Activated CD4-positive, alpha-beta T cell treated with anti-CD3 and anti-CD28 coated beads, Interleukin-2, amount 10 ng/mL, durations not matched to agents 7 days and 5 days (primary cell): Measurements from ENCODE around the gene KSR1. TPM values are rescaled to one million over a fixed set of nuclear protein-coding genes. Genes with fewer than 3 reads are reported as not detected.
"Not testable (repeated sequence)": the region's sequence is repeated elsewhere in the genome, so short reads cannot be mapped to it uniquely, and the experiment has no call there.

Source experiments
- CTCF ChIA-PET: fragments of 350-600 bp; sonication (Branson Sonifier 250); formaldehyde crosslinking; loops from one replicate; lab custom pipeline; 2021; ENCODE audit warnings: antibody characterized with exemption; lab: Charles Lee
- POLR2A ChIA-PET: fragments of 350-600 bp; sonication (Branson Sonifier 250); formaldehyde crosslinking; loops from one replicate; lab custom pipeline; 2021; ENCODE audit warnings: antibody characterized with exemption; lab: Charles Lee
- DNase-seq: peaks from one replicate; pipeline ENCODE4 v3.0.0-alpha.2; 2020
- H3K27ac Mint-ChIP-seq: one replicate; pipeline ENCODE4 v1.8.0; 2021; ENCODE audit warnings: mild to moderate bottlenecking, moderate library complexity, mixed read lengths
- H3K27me3 Mint-ChIP-seq: one replicate; pipeline ENCODE4 v1.8.0; 2021; ENCODE audit warnings: mixed read lengths
- H3K36me3 Mint-ChIP-seq: one replicate; pipeline ENCODE4 v1.8.0; 2021; ENCODE audit warnings: low read depth, mixed read lengths
- H3K4me1 Mint-ChIP-seq: one replicate; pipeline ENCODE4 v1.8.0; 2021; ENCODE audit warnings: mixed read lengths
- H3K4me3 Mint-ChIP-seq: one replicate; pipeline ENCODE4 v1.8.0; 2021; ENCODE audit warnings: mild to moderate bottlenecking, moderate library complexity, mixed read lengths
- H3K9me3 Mint-ChIP-seq: one replicate; pipeline ENCODE4 v1.8.0; 2021; ENCODE audit warnings: mixed read lengths
- total RNA-seq, 2 experiments: library from RNA; stranded (reverse); gene quantifications; one replicate each; pipeline ENCODE4 v1.2.3, GENCODE V29; 2021

The KSR1 gene
- total RNA-seq, 2 experiments from 2014 or later: 43.1 to 45.7 TPM

GRCh38 chr17:27459433-27459832, 3.2 kb downstream of the KSR1 start:
- Mint-ChIP-seq H3K9me3 (no peaks in the 10 kb centered on the region), H3K36me3 (peaks cover 7% of the 10 kb centered on the region), H3K27me3 (peaks cover under 1% of the 10 kb centered on the region), H3K4me1 (peaks cover 74% of the 10 kb centered on the region), H3K27ac (peak overlapping the region; percentile 50), H3K4me3 (no peak overlapping the region)
- ChIA-PET POLR2A (no interaction called here), CTCF (interaction anchor here (1.0 to 2.1 kb wide), 3 partner anchors 8 to 140 kb away, joined by 3 to 11 read pairs (median 4); no protein-coding TSS in a partner anchor)
- no peak for DNase-seq

- no peak overlapping the region for H3K27ac Mint-ChIP-seq
- no peaks in the 10 kb centered on the region for H3K27me3 Mint-ChIP-seq
- H3K36me3 Mint-ChIP-seq: peaks cover 7% of the 10 kb centered on the region
- H3K9me3 Mint-ChIP-seq: no peaks in the 10 kb centered on the region
- H3K4me3 Mint-ChIP-seq: no peak overlapping the region
- H3K4me1 Mint-ChIP-seq: peaks cover 77% of the 10 kb centered on the region
- no peak for DNase-seq
- ChIA-PET POLR2A (interaction anchor here (0.7 kb wide), 1 partner anchor 165 kb away, joined by 3 read pairs; no protein-coding TSS in a partner anchor), CTCF (interaction anchor here (1.0 kb wide), 1 partner anchor 139 kb away, joined by 3 read pairs; no protein-coding TSS in a partner anchor)
Observed at GRCh38 chr17:27460196-27460725, 4.0 kb downstream of the KSR1 start.

GRCh38 chr17:27461192-27461859, 5.1 kb downstream of the KSR1 start:
- H3K4me3 Mint-ChIP-seq: no peak overlapping the region
- H3K9me3 Mint-ChIP-seq: no peaks in the 10 kb centered on the region
- no peaks in the 10 kb centered on the region for H3K27me3 Mint-ChIP-seq
- H3K4me1 Mint-ChIP-seq: peaks cover 82% of the 10 kb centered on the region
- DNase-seq: no peak
- H3K27ac Mint-ChIP-seq: no peak overlapping the region
- POLR2A ChIA-PET: no interaction called here
- peaks cover 7% of the 10 kb centered on the region for H3K36me3 Mint-ChIP-seq
- CTCF ChIA-PET: interaction anchor here (1.0 kb wide), 1 partner anchor 9 kb away, joined by 3 read pairs; no protein-coding TSS in a partner anchor

GRCh38 chr17:27462149-27462548, 5.9 kb downstream of the KSR1 start:
- CTCF ChIA-PET: interaction anchor here (1.0 kb wide), 1 partner anchor 8 kb away, joined by 3 read pairs; no protein-coding TSS in a partner anchor

GRCh38 chr17:27462714-27463113, 6.5 kb downstream of the KSR1 start:
- ChIA-PET CTCF (no interaction called here), POLR2A (interaction anchor here (0.7 kb wide), 2 partner anchors 33 to 168 kb away, joined by 4 to 7 read pairs; no protein-coding TSS in a partner anchor)
- Mint-ChIP-seq H3K27me3 (no peaks in the 10 kb centered on the region), H3K36me3 (peaks cover 4% of the 10 kb centered on the region), H3K4me3 (no peak overlapping the region), H3K27ac (no peak overlapping the region), H3K9me3 (no peaks in the 10 kb centered on the region), H3K4me1 (peaks cover 89% of the 10 kb centered on the region)
- DNase-seq: no peak

More at GRCh38 chr17:27462149-27462548, 5.9 kb downstream of the KSR1 start:
- peak overlapping the region; percentile 22 for H3K27ac Mint-ChIP-seq
- no peak overlapping the region for H3K4me3 Mint-ChIP-seq
- no peak for DNase-seq
- H3K4me1 Mint-ChIP-seq: peaks cover 89% of the 10 kb centered on the region
- H3K27me3 Mint-ChIP-seq: no peaks in the 10 kb centered on the region
- no peaks in the 10 kb centered on the region for H3K9me3 Mint-ChIP-seq
- POLR2A ChIA-PET: no interaction called here
- peaks cover 7% of the 10 kb centered on the region for H3K36me3 Mint-ChIP-seq

GRCh38 chr17:27463235-27463677, 7.0 kb downstream of the KSR1 start:
- Mint-ChIP-seq H3K4me1 (peaks cover 86% of the 10 kb centered on the region), H3K4me3 (no peak overlapping the region), H3K27me3 (no peaks in the 10 kb centered on the region), H3K27ac (peak overlapping the region; percentile 5), H3K9me3 (no peaks in the 10 kb centered on the region), H3K36me3 (peaks cover 4% of the 10 kb centered on the region)
- no peak for DNase-seq
- POLR2A ChIA-PET: interaction anchor here (0.6 to 0.7 kb wide), 3 partner anchors 32 to 168 kb away, joined by 3 to 7 read pairs (median 4); no protein-coding TSS in a partner anchor
- CTCF ChIA-PET: interaction anchor here (1.1 kb wide), 1 partner anchor 110 kb away, joined by 3 read pairs; no protein-coding TSS in a partner anchor

GRCh38 chr17:27464019-27464418, 7.8 kb downstream of the KSR1 start:
- DNase-seq, H3K4me3 Mint-ChIP-seq, POLR2A ChIA-PET, H3K9me3 Mint-ChIP-seq, H3K27me3 Mint-ChIP-seq, H3K36me3 Mint-ChIP-seq: not testable (repeated sequence)
- peak overlapping the region; percentile 68 for H3K27ac Mint-ChIP-seq
- peaks cover 86% of the 10 kb centered on the region for H3K4me1 Mint-ChIP-seq
- CTCF ChIA-PET: interaction anchor here (1.1 to 1.8 kb wide), 3 partner anchors 8 to 109 kb away, joined by 3 to 5 read pairs (median 4); partner anchors contain the start of gene KSR1

- ChIA-PET CTCF (interaction anchor here (1.0 to 1.8 kb wide), 4 partner anchors 9 to 138 kb away, joined by 3 to 5 read pairs (median 4); partner anchors contain the start of gene KSR1), POLR2A (no interaction called here)
- no peaks in the 10 kb centered on the region for H3K27me3 Mint-ChIP-seq
- H3K4me3 Mint-ChIP-seq: no peak overlapping the region
- no peaks in the 10 kb centered on the region for H3K9me3 Mint-ChIP-seq
- H3K36me3 Mint-ChIP-seq: peaks cover 4% of the 10 kb centered on the region
- H3K27ac Mint-ChIP-seq: peak overlapping the region; percentile 68
- no peak for DNase-seq
- peaks cover 87% of the 10 kb centered on the region for H3K4me1 Mint-ChIP-seq
Observed at GRCh38 chr17:27464431-27464830, 8.2 kb downstream of the KSR1 start.

- not testable (repeated sequence) for H3K36me3 Mint-ChIP-seq, DNase-seq, H3K9me3 Mint-ChIP-seq, H3K27me3 Mint-ChIP-seq
- Mint-ChIP-seq H3K4me3 (peak overlapping the region; percentile 67), H3K27ac (peak overlapping the region; percentile 97), H3K4me1 (peaks cover 87% of the 10 kb centered on the region)
- ChIA-PET POLR2A (interaction anchor here (1.3 kb wide), 1 partner anchor 15 kb away, joined by 5 read pairs; no protein-coding TSS in a partner anchor), CTCF (interaction anchor here (1.0 to 3.1 kb wide), 5 partner anchors 10 to 134 kb away, joined by 3 to 12 read pairs (median 5); partner anchors contain the start of gene KSR1)
Observed at GRCh38 chr17:27465875-27466274, 9.6 kb downstream of the KSR1 start.

GRCh38 chr17:27466376-27466742, 10.1 kb downstream of the KSR1 start:
- no peaks in the 10 kb centered on the region for H3K27me3 Mint-ChIP-seq
- ChIA-PET CTCF (interaction anchor here (0.7 to 3.1 kb wide), 6 partner anchors 8 to 133 kb away, joined by 3 to 12 read pairs (median 6); partner anchors contain the start of gene KSR1), POLR2A (interaction anchor here (1.0 to 1.3 kb wide), 2 partner anchors 11 to 15 kb away, joined by 3 to 5 read pairs; no protein-coding TSS in a partner anchor)
- DNase-seq: peak; percentile 52
- H3K4me1 Mint-ChIP-seq: peaks cover 89% of the 10 kb centered on the region
- peaks cover 2% of the 10 kb centered on the region for H3K36me3 Mint-ChIP-seq
- no peaks in the 10 kb centered on the region for H3K9me3 Mint-ChIP-seq
- peak overlapping the region; percentile 67 for H3K4me3 Mint-ChIP-seq
- peak overlapping the region; percentile 97 for H3K27ac Mint-ChIP-seq

GRCh38 chr17:27466743-27467375, 10.6 kb downstream of the KSR1 start:
- Mint-ChIP-seq H3K4me1 (peaks cover 89% of the 10 kb centered on the region), H3K9me3 (no peaks in the 10 kb centered on the region), H3K36me3 (peaks cover 2% of the 10 kb centered on the region), H3K4me3 (peak overlapping the region; percentile 67), H3K27ac (peak overlapping the region; percentile 97), H3K27me3 (no peaks in the 10 kb centered on the region)
- ChIA-PET POLR2A (interaction anchor here (1.0 to 1.3 kb wide), 2 partner anchors 11 to 14 kb away, joined by 3 to 5 read pairs; no protein-coding TSS in a partner anchor), CTCF (interaction anchor here (0.6 to 3.1 kb wide), 7 partner anchors 8 to 850 kb away, joined by 3 to 12 read pairs (median 5); partner anchors contain the start of gene KSR1)
- DNase-seq: peak; percentile 81

GRCh38 chr17:27469256-27469655, 13.0 kb downstream of the KSR1 start:
- Mint-ChIP-seq H3K4me3 (no peak overlapping the region), H3K27ac (peak overlapping the region; percentile 80), H3K27me3 (no peaks in the 10 kb centered on the region), H3K9me3 (no peaks in the 10 kb centered on the region), H3K4me1 (peaks cover 91% of the 10 kb centered on the region), H3K36me3 (peaks cover 2% of the 10 kb centered on the region)
- ChIA-PET POLR2A (no interaction called here), CTCF (interaction anchor here (0.7 to 1.5 kb wide), 3 partner anchors 115 to 175 kb away, joined by 3 read pairs; partner anchors contain the start of gene WSB1)
- no peak for DNase-seq
